Activated CD8-positive, alpha-beta T cell treated with anti-CD3 and anti-CD28 coated beads, Interleukin-2, amount 10 ng/mL, durations not matched to agents 7 days and 5 days (primary cell): ENCODE measurements around the gene TMOD4. TPM values are rescaled to one million over a fixed set of nuclear protein-coding genes. Genes with fewer than 3 reads are reported as not detected.
"Not testable (repeated sequence)": the region's sequence is repeated elsewhere in the genome, so short reads cannot be mapped to it uniquely, and the experiment has no call there.

Source experiments
- ATAC-seq: fragments of 150-1000 bp; cut with Tn5 transposase; one replicate; pipeline ENCODE4 v1.10.0; 2021; ENCODE audit warnings: moderate library complexity
- CTCF ChIA-PET: fragments of 350-600 bp; sonication (Branson Sonifier 250); formaldehyde crosslinking; loops from one replicate; lab custom pipeline; 2021; ENCODE audit warnings: antibody characterized with exemption; lab: Charles Lee
- POLR2A ChIA-PET: fragments of 350-600 bp; sonication (Branson Sonifier 250); formaldehyde crosslinking; loops from one replicate; lab custom pipeline; 2021; ENCODE audit warnings: antibody characterized with exemption; lab: Charles Lee
- DNase-seq: peaks from one replicate; pipeline ENCODE4 v3.0.0-alpha.2; 2020
- H3K27ac Mint-ChIP-seq: one replicate; pipeline ENCODE4 v1.8.0; 2021; ENCODE audit warnings: mild to moderate bottlenecking, mixed read lengths
- H3K27me3 Mint-ChIP-seq: one replicate; pipeline ENCODE4 v1.8.0; 2021; ENCODE audit warnings: low read depth, mixed read lengths
- H3K36me3 Mint-ChIP-seq: one replicate; pipeline ENCODE4 v1.8.0; 2021; ENCODE audit warnings: low read depth, mixed read lengths
- H3K4me1 Mint-ChIP-seq: one replicate; pipeline ENCODE4 v1.8.0; 2021; ENCODE audit warnings: low read depth, mixed read lengths
- H3K4me3 Mint-ChIP-seq: one replicate; pipeline ENCODE4 v1.8.0; 2021; ENCODE audit warnings: mild to moderate bottlenecking, mixed read lengths
- H3K9me3 Mint-ChIP-seq: one replicate; pipeline ENCODE4 v1.8.0; 2022; ENCODE audit warnings: mixed read lengths; ENCODE audit not compliant: insufficient read depth
- total RNA-seq, 2 experiments: library from RNA; stranded (reverse); gene quantifications; one replicate each; pipeline ENCODE4 v1.2.3, GENCODE V29; 2021

The TMOD4 gene
- total RNA-seq, 2 experiments from 2014 or later: 2.2 to 3.4 TPM

DNA sequence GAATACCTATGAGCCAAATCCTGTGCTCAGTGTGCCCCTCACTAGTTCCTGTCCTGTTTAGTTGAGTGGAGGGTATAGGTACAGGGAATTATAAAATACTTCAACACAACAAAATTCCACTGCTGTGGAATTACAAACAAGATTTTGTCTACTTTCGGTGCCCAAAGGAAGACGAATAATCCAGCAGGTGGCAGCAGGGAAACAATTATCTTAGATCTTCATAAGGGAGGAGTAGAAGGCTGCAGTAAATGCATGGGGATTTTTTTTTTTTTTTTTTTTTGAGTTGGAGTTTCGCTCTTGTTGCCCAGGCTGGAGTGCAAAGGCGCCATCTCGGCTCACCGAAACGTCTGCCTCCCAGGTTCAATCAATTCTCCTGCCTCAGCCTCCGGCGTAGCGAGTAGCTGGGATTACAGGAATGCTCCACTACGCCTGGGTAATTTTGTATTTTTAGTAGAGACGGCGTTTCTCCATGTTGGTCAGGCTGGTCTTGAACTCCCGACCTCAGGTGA lies 20.6 kb upstream of the TMOD4 start:
- peaks cover 32% of the 10 kb centered on the region for H3K4me1 Mint-ChIP-seq
- DNase-seq (peak; percentile 78), ATAC-seq (peak; percentile 22)
- ChIA-PET POLR2A (interaction anchor here (0.8 kb wide), 1 partner anchor 680 kb away, joined by 6 read pairs; no protein-coding TSS in a partner anchor), CTCF (interaction anchor here (0.7 to 2.8 kb wide), 6 partner anchors 31 to 174 kb away, joined by 3 to 14 read pairs (median 4); no protein-coding TSS in a partner anchor)
- no peak overlapping the region for H3K4me3 Mint-ChIP-seq
- peaks cover 16% of the 10 kb centered on the region for H3K36me3 Mint-ChIP-seq
- H3K27ac Mint-ChIP-seq: no peak overlapping the region
- peaks cover 3% of the 10 kb centered on the region for H3K27me3 Mint-ChIP-seq
- no peaks in the 10 kb centered on the region for H3K9me3 Mint-ChIP-seq

DNA sequence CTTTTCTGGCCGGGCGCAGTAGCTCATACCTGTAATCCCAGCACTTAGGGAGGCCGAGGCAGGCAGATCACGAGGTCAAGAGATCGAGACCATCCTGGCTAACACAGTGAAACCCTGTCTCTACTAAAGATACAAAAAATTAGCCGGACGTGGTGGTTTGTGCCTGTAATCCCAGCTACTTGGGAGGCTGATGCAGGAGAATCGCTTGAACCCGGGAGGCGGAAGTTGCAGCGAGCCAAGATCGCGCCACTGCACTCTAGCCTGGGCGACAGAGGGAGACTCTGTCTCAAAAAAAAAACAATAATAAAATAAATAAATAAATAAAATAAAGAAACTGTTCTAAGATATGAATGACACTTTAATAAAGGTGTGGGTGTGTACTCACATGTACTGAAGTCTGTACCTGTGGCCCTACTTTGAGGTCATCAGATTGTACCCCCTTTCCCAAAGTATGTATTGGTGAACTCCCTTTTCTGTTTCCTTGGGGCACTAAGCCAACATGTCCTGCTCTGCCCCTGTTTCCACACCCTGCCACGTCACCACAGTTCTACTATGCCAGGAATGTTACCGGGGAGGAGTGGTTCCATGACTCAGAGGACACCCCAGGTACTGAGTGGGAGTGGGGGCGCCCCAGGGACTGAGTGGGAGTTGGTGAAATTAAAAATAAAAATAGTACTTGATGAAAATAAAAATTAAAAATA lies 19.3 kb upstream of the TMOD4 start:
- ChIA-PET CTCF (interaction anchor here (1.0 to 2.8 kb wide), 3 partner anchors 55 to 95 kb away, joined by 3 to 14 read pairs (median 8); no protein-coding TSS in a partner anchor), POLR2A (interaction anchor here (1.1 kb wide), 1 partner anchor 87 kb away, joined by 3 read pairs; the partner anchor contains the start of gene ZNF687)
- not testable (repeated sequence) for H3K27ac Mint-ChIP-seq, H3K9me3 Mint-ChIP-seq, H3K4me3 Mint-ChIP-seq, ATAC-seq, H3K27me3 Mint-ChIP-seq, DNase-seq
- peaks cover 34% of the 10 kb centered on the region for H3K4me1 Mint-ChIP-seq
- H3K36me3 Mint-ChIP-seq: peaks cover 17% of the 10 kb centered on the region

DNA sequence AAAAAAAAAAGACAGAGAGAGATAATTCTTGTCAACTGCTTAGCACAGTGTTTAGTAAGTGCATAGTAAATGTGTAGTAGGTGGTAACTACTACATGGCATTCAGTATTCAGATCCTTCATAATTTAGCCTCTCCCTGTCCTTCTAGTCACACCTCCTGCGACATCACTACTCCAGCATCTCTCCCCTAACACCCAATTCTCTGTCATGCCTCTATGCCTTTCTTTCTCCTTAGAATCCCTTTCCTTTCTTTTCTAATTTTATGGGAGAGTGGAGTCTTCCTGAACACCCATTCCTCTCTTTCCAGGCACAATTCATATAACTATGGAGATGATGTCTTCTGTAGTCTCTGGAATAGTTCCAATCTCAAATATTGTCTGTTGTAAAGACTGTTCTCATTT lies 18.1 kb upstream of the TMOD4 start:
- H3K27ac Mint-ChIP-seq: no peak overlapping the region

DNA sequence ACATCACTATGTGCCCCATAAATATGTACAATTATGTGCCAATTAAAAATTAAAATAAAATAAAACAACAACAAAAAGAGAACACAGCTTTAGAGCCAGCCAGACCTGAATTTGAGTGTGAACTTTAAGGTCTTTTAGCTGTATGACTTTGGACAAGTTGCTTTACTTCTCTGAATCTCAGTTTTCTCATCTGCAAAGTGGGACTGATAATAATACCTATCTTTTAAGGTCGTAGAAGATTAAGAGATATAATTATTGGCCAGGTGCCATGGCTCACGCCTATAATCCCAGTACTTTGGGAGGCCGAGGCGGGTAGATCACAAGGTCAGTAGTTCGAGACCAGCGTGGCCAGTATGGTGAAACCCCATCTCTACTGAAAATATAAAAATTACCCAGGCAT lies 17.5 kb upstream of the TMOD4 start:
- Mint-ChIP-seq H3K4me1 (peaks cover 35% of the 10 kb centered on the region), H3K4me3 (no peak overlapping the region), H3K27ac (no peak overlapping the region), H3K36me3 (peaks cover 7% of the 10 kb centered on the region), H3K27me3 (peaks cover 3% of the 10 kb centered on the region), H3K9me3 (no peaks in the 10 kb centered on the region)
- ATAC-seq (no peak), DNase-seq (no peak)
- POLR2A ChIA-PET: no interaction called here
- CTCF ChIA-PET: interaction anchor here (2.6 kb wide), 1 partner anchor 59 kb away, joined by 10 read pairs; no protein-coding TSS in a partner anchor

More for the DNA sequence above, 18.1 kb upstream of the TMOD4 start:
- Mint-ChIP-seq H3K9me3 (no peaks in the 10 kb centered on the region), H3K4me3 (no peak overlapping the region), H3K36me3 (peaks cover 11% of the 10 kb centered on the region), H3K4me1 (peaks cover 33% of the 10 kb centered on the region), H3K27me3 (peaks cover 3% of the 10 kb centered on the region)
- ATAC-seq: no peak
- no peak for DNase-seq
- ChIA-PET POLR2A (no interaction called here), CTCF (no interaction called here)

DNA sequence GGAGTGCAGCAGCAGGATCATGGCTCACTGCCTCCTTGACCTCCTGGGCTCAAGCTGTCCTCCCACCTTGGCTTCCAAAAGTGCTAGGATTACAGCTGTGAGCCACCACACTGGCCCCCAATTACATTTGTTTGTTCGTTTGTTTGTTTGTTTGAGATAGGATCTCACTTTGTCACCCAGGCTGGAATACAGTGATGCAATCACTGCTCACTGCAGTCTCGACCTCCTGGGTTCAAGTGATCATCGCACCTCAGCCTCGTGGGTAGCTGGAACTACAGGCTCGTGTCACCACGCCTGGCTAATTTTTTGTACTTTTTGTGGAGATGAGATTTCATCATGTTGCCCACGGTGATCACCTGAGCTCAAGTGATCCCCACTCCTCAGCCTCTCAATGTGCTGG lies 16.3 kb upstream of the TMOD4 start:
- ChIA-PET POLR2A (no interaction called here), CTCF (interaction anchor here (0.6 to 2.6 kb wide), 2 partner anchors 35 to 60 kb away, joined by 3 to 10 read pairs; no protein-coding TSS in a partner anchor)
- Mint-ChIP-seq H3K9me3 (no peaks in the 10 kb centered on the region), H3K36me3 (peaks cover 4% of the 10 kb centered on the region), H3K27ac (no peak overlapping the region), H3K27me3 (peaks cover 3% of the 10 kb centered on the region), H3K4me3 (no peak overlapping the region), H3K4me1 (peaks cover 32% of the 10 kb centered on the region)
- ATAC-seq (no peak), DNase-seq (no peak)

DNA sequence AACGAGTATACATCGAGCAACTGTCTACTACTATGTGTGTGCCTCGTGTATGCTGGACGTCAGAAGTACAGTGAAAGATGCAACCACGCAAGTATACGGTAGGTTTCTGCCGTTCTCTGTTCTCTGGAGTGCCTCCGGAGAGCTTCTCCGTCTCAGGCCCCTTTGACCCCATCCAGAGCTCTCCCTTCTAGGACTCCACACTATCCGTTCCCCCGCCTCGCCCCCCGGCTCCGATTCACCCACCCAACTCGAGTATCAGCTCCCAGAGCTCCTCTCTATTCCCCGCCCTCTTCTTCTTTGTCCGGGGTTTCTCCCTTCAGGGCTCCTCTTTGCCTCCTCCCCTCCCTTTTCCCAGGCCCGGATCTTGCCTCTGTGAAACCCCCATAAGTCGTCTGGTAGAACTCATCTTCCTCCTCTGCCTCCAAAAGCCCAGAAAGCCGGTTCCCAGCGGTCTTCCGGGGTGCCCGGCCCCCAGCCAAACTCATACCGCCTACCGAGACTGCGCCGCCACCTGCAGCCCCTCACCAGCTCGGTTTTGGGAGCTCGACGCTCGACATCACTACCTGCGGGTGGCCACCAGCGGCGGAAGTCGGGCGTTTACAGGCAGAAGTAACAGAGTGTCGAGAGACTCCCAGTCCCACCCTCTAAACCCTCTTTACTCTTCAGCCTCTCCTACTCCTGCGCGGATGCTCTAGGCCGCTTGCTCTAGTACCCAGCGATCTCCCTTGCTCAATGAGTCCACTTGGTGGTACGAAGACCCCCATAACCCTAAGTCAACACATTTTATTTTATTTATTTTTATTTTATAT lies 14.1 kb upstream of the TMOD4 start, which contains the start of gene VPS72:
Gene VPS72 (minus strand): TSS at position 561 of the 809 bp plus-strand sequence. CDS start 76 bp downstream, at position 485.
- Mint-ChIP-seq H3K27me3 (peaks cover 3% of the 10 kb centered on the region), H3K36me3 (peaks cover 15% of the 10 kb centered on the region), H3K9me3 (no peaks in the 10 kb centered on the region), H3K4me1 (peaks cover 28% of the 10 kb centered on the region), H3K4me3 (peak within 1 kb of the TSS; percentile 100), H3K27ac (peak within 1 kb of the TSS; percentile 99)
- CTCF ChIA-PET: interaction anchor here (0.6 to 3.2 kb wide), 10 partner anchors 9 to 151 kb away, joined by 3 to 18 read pairs (median 5); partner anchors contain the start of genes TMOD4, TNFAIP8L2 and ZNF687
- ATAC-seq: peak; percentile 96
- DNase-seq: peak; percentile 92
- POLR2A ChIA-PET: interaction anchor here (0.6 to 2.2 kb wide), 29 partner anchors 9 to 213 kb away, joined by 3 to 13 read pairs (median 4); partner anchors contain the start of genes LYSMD1, PIP5K1A, PSMB4 and RFX5

DNA sequence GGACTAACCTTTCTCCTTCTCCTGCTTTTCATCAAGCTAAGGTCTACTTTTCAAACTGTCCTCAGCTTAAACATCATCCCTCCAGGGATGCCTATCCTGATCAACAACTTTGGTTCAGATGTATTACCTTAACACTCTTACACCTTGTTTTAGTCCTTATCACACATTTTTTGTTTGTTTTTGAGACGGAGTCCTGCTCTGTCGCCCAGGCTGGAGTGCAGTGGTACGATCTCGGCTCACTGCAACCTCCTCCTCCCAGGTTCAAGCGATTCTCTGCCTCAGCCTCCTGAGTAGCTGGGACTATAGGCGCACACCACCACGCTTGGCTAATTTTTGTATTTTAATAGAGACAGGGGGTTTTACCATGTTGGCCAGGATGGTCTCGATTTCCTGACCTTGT lies 12.9 kb upstream of the TMOD4 start:
- peak overlapping the region; percentile 99 for H3K27ac Mint-ChIP-seq
- H3K36me3 Mint-ChIP-seq: peaks cover 22% of the 10 kb centered on the region
- H3K4me3 Mint-ChIP-seq: peak overlapping the region; percentile 100
- peaks cover 28% of the 10 kb centered on the region for H3K4me1 Mint-ChIP-seq
- not testable (repeated sequence) for H3K27me3 Mint-ChIP-seq, ATAC-seq, DNase-seq, H3K9me3 Mint-ChIP-seq
- ChIA-PET POLR2A (interaction anchor here (1.3 to 2.0 kb wide), 3 partner anchors 10 to 29 kb away, joined by 5 to 13 read pairs (median 10); partner anchors contain the start of gene PIP5K1A), CTCF (interaction anchor here (0.8 to 3.2 kb wide), 5 partner anchors 13 to 152 kb away, joined by 3 to 18 read pairs (median 7); partner anchors contain the start of genes TMOD4 and TNFAIP8L2)

DNA sequence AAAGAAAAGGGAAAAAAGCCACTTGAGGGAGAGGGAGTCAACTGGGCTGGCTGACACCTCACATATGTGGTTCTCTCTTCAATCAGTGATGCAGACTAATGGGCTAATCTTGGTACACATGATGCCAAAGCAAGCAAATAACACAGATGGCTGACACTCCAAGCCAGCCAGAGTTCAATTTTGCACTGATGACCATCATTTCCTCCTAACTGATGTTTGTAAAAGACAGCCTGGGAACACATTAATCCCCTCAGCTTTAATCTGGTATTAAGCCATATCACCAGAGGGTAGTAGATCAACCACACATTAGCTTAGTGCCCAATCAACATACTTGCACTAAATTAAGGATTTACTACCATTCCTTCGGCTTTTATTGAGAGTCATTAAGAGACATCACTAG lies 11.4 kb upstream of the TMOD4 start:
- no peak for ATAC-seq
- Mint-ChIP-seq H3K4me1 (peaks cover 28% of the 10 kb centered on the region), H3K4me3 (no peak overlapping the region), H3K36me3 (peaks cover 33% of the 10 kb centered on the region), H3K9me3 (no peaks in the 10 kb centered on the region), H3K27ac (no peak overlapping the region), H3K27me3 (no peaks in the 10 kb centered on the region)
- CTCF ChIA-PET: interaction anchor here (1.0 to 3.0 kb wide), 2 partner anchors 11 to 88 kb away, joined by 3 to 18 read pairs; partner anchors contain the start of gene TMOD4
- DNase-seq: no peak
- POLR2A ChIA-PET: no interaction called here

DNA sequence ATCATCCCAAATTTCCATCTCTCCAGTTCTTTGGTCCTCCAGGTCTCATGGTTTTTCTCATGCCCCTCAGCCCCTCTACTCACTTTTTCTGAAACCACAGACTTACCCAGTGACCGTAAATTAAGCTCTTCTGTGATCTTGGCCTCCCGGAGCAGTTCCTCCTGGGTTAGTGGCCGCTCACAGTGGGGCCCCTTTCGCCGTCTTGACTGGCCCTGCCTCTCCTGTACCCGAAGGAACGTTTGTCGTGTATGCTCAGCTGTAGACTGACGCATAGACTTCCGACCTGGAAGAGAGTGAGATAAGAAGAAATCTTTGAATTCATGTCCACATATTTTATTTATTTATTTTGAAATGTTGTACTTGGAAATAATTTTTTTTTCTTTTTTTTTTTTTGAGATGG lies 8.4 kb upstream of the TMOD4 start:
- CTCF ChIA-PET: interaction anchor here (0.8 kb wide), 1 partner anchor 68 kb away, joined by 3 read pairs; no protein-coding TSS in a partner anchor
- H3K27ac Mint-ChIP-seq: no peak overlapping the region
- no peak overlapping the region for H3K4me3 Mint-ChIP-seq
- POLR2A ChIA-PET: no interaction called here
- peaks cover 15% of the 10 kb centered on the region for H3K4me1 Mint-ChIP-seq
- ATAC-seq (no peak), DNase-seq (no peak)
- H3K27me3 Mint-ChIP-seq: no peaks in the 10 kb centered on the region
- H3K36me3 Mint-ChIP-seq: peaks cover 45% of the 10 kb centered on the region
- no peaks in the 10 kb centered on the region for H3K9me3 Mint-ChIP-seq

DNA sequence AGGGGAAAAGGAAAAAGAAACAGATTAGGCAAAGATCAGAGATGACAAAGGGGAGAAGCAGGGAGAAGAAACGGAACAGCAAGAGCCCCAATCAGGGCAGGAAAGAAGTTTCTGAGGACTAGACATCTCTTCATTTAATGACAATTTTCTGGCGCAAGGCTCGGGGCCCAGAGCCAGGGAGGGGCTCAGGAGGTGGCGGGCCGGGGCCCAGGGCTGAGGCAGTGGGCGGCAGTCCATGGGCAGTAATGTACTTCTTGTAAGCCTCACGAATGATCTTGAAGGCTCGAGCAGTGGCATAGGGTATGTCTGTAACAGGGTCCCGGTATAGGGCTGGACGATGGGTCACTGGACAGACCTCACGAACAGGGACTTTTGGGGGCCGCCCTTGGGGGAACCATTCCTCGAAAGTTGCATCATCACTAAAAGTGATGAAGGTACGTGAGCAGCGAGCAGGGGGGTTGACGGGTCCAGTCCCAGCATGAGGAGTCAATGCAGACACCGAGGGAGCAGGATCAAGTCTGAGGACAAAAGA lies 799 bp upstream of the TMOD4 start:
- H3K4me1 Mint-ChIP-seq: no peaks in the 10 kb centered on the region
- H3K9me3 Mint-ChIP-seq: no peaks in the 10 kb centered on the region
- POLR2A ChIA-PET: interaction anchor here (1.3 kb wide), 1 partner anchor 13 kb away, joined by 4 read pairs; the partner anchor contains the start of gene VPS72
- CTCF ChIA-PET: interaction anchor here (0.9 to 4.0 kb wide), 6 partner anchors 12 to 78 kb away, joined by 4 to 18 read pairs (median 4); partner anchors contain the start of genes PSMD4 and VPS72
- ATAC-seq (no peak), DNase-seq (no peak)
- no peak overlapping the region for H3K27ac Mint-ChIP-seq
- H3K4me3 Mint-ChIP-seq: no peak overlapping the region
- peaks cover 44% of the 10 kb centered on the region for H3K36me3 Mint-ChIP-seq
- H3K27me3 Mint-ChIP-seq: no peaks in the 10 kb centered on the region
